Measurements from ENCODE around the gene LMBR1L. TPM values are rescaled to one million over a fixed set of nuclear protein-coding genes. Genes with fewer than 3 reads are reported as not detected.

Gene LMBR1L
- total RNA-seq, 3 donors from 2014 or later: 37.6 to 73.0 (median 58.3) TPM

DNA sequence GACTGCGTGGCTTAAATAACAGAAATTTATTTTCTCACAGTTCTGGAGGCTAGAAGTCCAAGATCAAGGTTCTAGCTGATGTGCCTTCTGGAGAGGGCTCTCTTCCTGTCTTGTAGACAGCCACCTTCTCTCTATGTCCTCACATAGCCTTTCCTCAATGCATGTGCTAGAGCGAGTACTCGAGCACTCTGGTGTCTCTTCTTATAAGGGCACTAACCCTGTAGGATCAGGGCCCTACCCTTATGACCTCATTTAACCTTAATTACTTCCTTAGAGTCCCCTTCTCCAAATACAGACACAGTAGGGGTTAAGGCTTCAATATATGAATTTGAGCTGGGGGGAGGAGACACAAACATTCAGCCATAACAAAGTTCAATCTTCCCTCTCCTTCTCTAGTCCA is 26.2 kb downstream of the LMBR1L start:
- Histone ChIP-seq H3K27me3 (peaks cover 0 to 9% of the 10 kb centered on the region in 2 donors), H3K9me3 (no peaks in the 10 kb centered on the region), H3K4me3 (no peak overlapping the region), H3K4me1 (peaks cover 0 to 2% of the 10 kb centered on the region in 2 donors), H3K27ac (no peak overlapping the region), H3K36me3 (no peaks in the 10 kb centered on the region)
- intact Hi-C loops (cut with DNase I; ENCODE audit: low total_unique reads): no loop called here
- no peak for TF ChIP-seq CTCF (IDR thresholded peaks at IDR 0.05)
- no peak for DNase-seq (ENCODE audit: low spot score in 2 of 2)

GRCh38 chr12:49079793-49080192 is 30.9 kb downstream of the LMBR1L start:
- TF ChIP-seq POLR2AphosphoS5 (IDR thresholded peaks at IDR 0.05) (no peak), POLR2A (IDR thresholded peaks at IDR 0.05) (no peak), CTCF (IDR thresholded peaks at IDR 0.05) (no peak)
- Histone ChIP-seq H3K4me3 (no peak overlapping the region), H3K27ac (no peak overlapping the region), H3K27me3 (no peaks in the 10 kb centered on the region), H3K4me1 (no peaks in the 10 kb centered on the region), H3K9me3 (no peaks in the 10 kb centered on the region), H3K36me3 (no peaks in the 10 kb centered on the region)
- intact Hi-C loops (cut with DNase I; ENCODE audit: low total_unique reads): no loop called here
- no peak for DNase-seq (ENCODE audit: low spot score in 2 of 2)

- Histone ChIP-seq H3K27me3 (no peaks in the 10 kb centered on the region), H3K27ac (no peak overlapping the region), H3K4me1 (peaks cover 0 to 6% of the 10 kb centered on the region in 2 donors), H3K4me3 (no peak overlapping the region), H3K9me3 (no peaks in the 10 kb centered on the region), H3K36me3 (no peaks in the 10 kb centered on the region)
- DNase-seq (ENCODE audit: low spot score in 2 of 2): no peak
- TF ChIP-seq POLR2AphosphoS5 (IDR thresholded peaks at IDR 0.05) (no peak), POLR2A (IDR thresholded peaks at IDR 0.05) (no peak), CTCF (IDR thresholded peaks at IDR 0.05) (no peak)
- intact Hi-C loops (cut with DNase I; ENCODE audit: low total_unique reads): no loop called here
Measured at GRCh38 chr12:49070971-49071370, 39.7 kb downstream of the LMBR1L start.

- peak; percentile 97 for DNase-seq (ENCODE audit: low spot score in 2 of 2)
- Histone ChIP-seq H3K27me3 (no peaks in the 10 kb centered on the region), H3K27ac (peak within 1 kb of the TSS; percentile 21 to 77), H3K36me3 (no peaks in the 10 kb centered on the region), H3K4me1 (peaks cover 0 to 6% of the 10 kb centered on the region in 2 donors), H3K9me3 (no peaks in the 10 kb centered on the region), H3K4me3 (peak within 1 kb of the TSS; percentile 56 to 81 (median 67))
- intact Hi-C loops (cut with DNase I; ENCODE audit: low total_unique reads): no loop called here
- no peak for TF ChIP-seq CTCF (IDR thresholded peaks at IDR 0.05)
- TF ChIP-seq POLR2A (IDR thresholded peaks at IDR 0.05): no peak
- TF ChIP-seq POLR2AphosphoS5 (IDR thresholded peaks at IDR 0.05): peak in 2 of 3 donors; percentile 39 to 52
Measured at GRCh38 chr12:49069507-49070346, 40.9 kb downstream of the LMBR1L start, which contains the start of gene RHEBL1. Gene RHEBL1, minus strand, starts transcription at chr12:49069979. Its CDS starts 194 bp downstream, at chr12:49069785.

GRCh38 chr12:49068879-49069506 is 41.7 kb downstream of the LMBR1L start:
- H3K27me3 ChIP-seq: no peaks in the 10 kb centered on the region
- no peaks in the 10 kb centered on the region for H3K36me3 ChIP-seq
- H3K9me3 ChIP-seq: no peaks in the 10 kb centered on the region
- TF ChIP-seq POLR2A (IDR thresholded peaks at IDR 0.05) (no peak), POLR2AphosphoS5 (IDR thresholded peaks at IDR 0.05) (no peak), CTCF (IDR thresholded peaks at IDR 0.05) (no peak)
- H3K27ac ChIP-seq: peak overlapping the region; percentile 21 to 77
- DNase-seq (ENCODE audit: low spot score in 2 of 2): no peak
- intact Hi-C loops (cut with DNase I; ENCODE audit: low total_unique reads): no loop called here
- H3K4me3 ChIP-seq: peak overlapping the region; percentile 56 to 81 (median 67)
- peaks cover 0 to 6% of the 10 kb centered on the region in 2 donors for H3K4me1 ChIP-seq

Data from breast epithelium (tissue), 4 donors.